Omental fat pad (tissue), 4 donors: ENCODE results near the gene FARSB. TPM values are rescaled to one million over a fixed set of nuclear protein-coding genes. Genes with fewer than 3 reads are reported as not detected.

ENCODE experiments used
- ATAC-seq: fragments of 150-250 bp; one replicate; pipeline ENCODE4 v1.9.1; 2016; ENCODE audit warnings: mild to moderate bottlenecking, moderate library complexity; ENCODE audit not compliant: low FRiP score
- DNase-seq: peaks from one replicate; pipeline ENCODE4 v3.0.0-alpha.2; 2019; ENCODE audit warnings: low spot score
- CTCF ChIP-seq, 3 donors: fragments of 450-650 bp; IDR thresholded peaks; one replicate each; pipeline ENCODE4 v1.5.1; 2016 to 2017; ENCODE audit warnings: antibody characterized with exemption in 3 of 3, mild to moderate bottlenecking in 3 of 3, moderate library complexity in 2 of 3
- total RNA-seq, 4 donors: library from RNA; depleted of rRNA; stranded (reverse); fragments of >200 nt; gene quantifications; one replicate each; pipeline ENCODE4 v1.1.0, GENCODE V29; 2016

The FARSB gene
- total RNA-seq, 4 donors from 2014 or later = 11.8 to 18.4 (median 14.8) TPM

- DNase-seq (no peak), ATAC-seq (no peak)
- TF ChIP-seq CTCF (IDR thresholded peaks at IDR 0.05) = no peak
These were observed 13.5 kb upstream of the FARSB start for GRCh38 chr2:222669353-222669752.

- DNase-seq = no peak
- no peak for TF ChIP-seq CTCF (IDR thresholded peaks at IDR 0.05)
- ATAC-seq = no peak
These were observed 12.7 kb upstream of the FARSB start for GRCh38 chr2:222668494-222669154.

- ATAC-seq (no peak), DNase-seq (no peak)
- TF ChIP-seq CTCF (IDR thresholded peaks at IDR 0.05) = no peak
These were observed 7.6 kb upstream of the FARSB start for GRCh38 chr2:222663479-222663878.

- ATAC-seq (no peak), DNase-seq (no peak)
- no peak for TF ChIP-seq CTCF (IDR thresholded peaks at IDR 0.05)
These were observed 894 bp upstream of the FARSB start for GRCh38 chr2:222656526-222657446.

- ATAC-seq (no peak), DNase-seq (no peak)
- no peak for TF ChIP-seq CTCF (IDR thresholded peaks at IDR 0.05)
These were observed 2.6 kb downstream of the FARSB start for GRCh38 chr2:222653280-222653679.

- DNase-seq (no peak), ATAC-seq (no peak)
- no peak for TF ChIP-seq CTCF (IDR thresholded peaks at IDR 0.05)
These were observed 3.2 kb downstream of the FARSB start for GRCh38 chr2:222652491-222653255.
